Stimulated activated CD4-positive, alpha-beta T cell treated with anti-CD3 and anti-CD28 coated beads, Interleukin-12 subunit alpha, Interleukin-12 subunit beta, amount 100 ng/mL, for 48 hours (primary cell): Measurements from ENCODE around the gene RPS6KA1.
"Not testable (repeated sequence)": the region's sequence is repeated elsewhere in the genome, so short reads cannot be mapped to it uniquely, and the experiment has no call there.

Experiments
- DNase-seq, 3 donors: peaks; one replicate each; pipeline ENCODE4 v3.0.0-alpha.2; 2020; ENCODE audit warnings: low read depth in 2 of 3, low spot score in 1 of 3

The RPS6KA1 gene

DNA sequence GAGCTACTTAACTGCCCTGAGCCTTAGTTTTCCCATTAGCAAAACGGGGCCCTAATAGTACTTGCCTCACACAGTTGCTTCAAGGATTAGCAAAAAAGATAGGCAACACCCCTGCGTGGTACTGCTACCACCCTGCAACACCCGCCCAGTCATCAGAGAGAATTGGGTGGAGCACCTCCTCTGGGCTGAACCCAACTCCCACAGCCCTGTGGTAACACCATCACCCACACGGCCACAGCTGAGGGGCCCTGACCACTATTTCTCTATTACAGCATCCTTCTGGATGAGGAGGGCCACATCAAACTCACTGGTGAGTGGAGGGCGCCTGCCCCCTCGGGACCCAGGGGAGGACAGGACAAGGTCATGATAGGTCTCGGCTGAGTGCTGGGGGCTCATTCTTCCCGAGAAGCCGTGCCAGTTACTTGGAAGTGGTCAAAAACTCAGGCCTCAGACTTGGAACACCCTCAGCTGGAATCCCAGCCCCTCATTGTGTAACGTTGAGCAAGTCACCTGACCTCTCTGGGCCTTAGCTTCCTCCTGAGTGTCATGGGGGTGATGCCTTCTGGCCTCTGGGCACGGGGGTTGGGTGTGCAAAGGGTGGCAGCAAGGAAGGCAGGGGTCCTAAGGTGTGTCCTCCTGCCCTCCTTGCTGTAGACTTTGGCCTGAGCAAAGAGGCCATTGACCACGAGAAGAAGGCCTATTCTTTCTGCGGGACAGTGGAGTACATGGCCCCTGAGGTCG, 24.6 kb downstream of the RPS6KA1 start:
- no peak for DNase-seq

DNA sequence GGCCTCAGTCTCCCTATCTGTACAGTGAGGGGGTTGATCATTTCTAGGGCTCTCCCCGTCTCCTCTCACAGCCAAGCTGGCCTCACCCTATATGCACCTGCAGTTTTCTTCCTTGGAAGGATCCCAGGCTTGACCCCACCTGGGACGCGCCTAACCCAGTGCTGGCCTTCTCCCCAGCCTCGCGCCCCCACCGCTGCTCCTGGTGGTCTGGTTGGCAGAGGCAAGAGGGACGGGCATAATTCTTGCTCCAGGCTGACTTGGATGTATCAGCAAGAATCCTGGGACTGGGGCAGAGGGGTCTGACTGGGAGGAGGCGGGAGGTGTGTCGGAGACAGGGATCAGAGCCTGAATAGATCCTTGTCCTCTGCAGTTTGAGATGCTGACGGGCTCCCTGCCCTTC, 25.2 kb downstream of the RPS6KA1 start:
- no peak for DNase-seq

DNA sequence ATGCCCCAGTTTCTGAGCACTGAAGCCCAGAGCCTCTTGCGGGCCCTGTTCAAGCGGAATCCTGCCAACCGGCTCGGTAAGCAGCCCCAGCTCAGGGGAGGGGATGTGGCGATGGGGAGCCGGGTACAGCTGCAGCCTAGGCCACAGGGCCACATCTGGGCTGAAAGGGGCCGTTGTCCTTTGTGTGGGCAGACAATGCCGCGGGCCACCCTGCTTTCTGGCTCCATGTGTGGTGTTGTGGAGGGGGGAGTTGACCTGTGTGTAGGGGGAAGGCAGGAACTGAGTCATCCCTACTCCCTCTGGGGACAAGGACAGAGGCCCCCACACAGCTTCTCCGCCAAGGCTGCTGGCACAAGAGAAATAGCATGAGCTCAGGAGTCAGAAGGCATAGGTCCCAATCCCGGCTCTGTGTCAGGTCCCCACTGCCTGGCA, 26.0 kb downstream of the RPS6KA1 start:
- no peak for DNase-seq

DNA sequence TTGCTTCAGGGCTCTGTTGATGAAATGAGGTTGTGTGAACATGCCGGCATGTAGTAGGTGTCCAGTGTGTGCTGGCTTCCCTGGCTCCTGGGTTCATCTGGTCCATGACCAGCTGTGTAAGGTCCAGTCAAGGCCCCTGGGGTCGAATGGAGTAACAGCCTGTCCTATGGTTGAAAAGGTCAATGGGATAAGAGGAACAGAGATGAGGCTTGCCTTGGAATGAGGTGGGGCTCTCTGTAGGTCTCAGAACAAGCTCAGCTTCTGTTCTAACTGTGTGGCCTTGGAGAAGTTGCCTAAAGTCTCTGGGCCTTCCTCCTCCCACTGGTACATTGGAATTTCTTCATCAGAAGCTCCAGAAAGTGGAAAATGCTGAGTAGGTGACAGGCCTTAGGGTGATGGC, 26.6 kb downstream of the RPS6KA1 start:
- no peak for DNase-seq

DNA sequence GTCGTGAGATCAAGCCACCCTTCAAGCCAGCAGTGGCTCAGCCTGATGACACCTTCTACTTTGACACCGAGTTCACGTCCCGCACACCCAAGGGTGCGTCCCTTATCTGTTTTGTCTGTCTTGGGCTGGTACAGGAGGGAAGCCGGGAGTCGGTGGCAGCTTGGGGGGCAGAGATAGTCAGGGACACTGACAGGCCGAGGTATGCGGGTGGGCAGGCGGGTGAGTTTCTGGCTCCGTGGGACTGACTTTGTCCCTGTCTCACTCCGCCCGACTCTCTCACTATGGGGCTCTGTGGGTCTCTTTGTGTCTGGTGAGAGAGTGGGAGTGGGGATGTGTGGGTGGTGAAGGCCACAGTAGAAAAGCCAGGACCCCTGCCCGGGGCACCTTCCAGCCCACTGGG, 27.4 kb downstream of the RPS6KA1 start:
- no peak for DNase-seq

- DNase-seq = no peak
Observed at GRCh38 chr1:26558685-26559048, 29.1 kb downstream of the RPS6KA1 start.

DNA sequence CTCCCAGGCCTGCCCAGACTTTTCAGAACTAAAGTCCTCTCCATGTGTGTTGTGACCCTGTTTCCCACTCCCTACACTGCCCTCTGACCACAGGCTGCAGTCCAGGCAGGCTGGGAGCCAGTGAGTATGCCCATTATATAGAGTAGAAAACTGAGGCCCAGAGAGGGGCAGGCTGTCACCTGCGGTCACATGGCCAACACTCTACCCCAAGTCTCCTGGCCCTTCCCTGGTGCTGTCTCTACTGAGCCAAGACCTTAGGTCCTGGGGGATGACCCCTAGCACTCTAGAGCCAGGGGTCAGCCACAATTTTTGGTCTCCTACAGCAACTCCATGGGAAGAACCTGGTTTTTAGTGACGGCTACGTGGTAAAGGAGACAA, 30.8 kb downstream of the RPS6KA1 start:
- no peak for DNase-seq

DNA sequence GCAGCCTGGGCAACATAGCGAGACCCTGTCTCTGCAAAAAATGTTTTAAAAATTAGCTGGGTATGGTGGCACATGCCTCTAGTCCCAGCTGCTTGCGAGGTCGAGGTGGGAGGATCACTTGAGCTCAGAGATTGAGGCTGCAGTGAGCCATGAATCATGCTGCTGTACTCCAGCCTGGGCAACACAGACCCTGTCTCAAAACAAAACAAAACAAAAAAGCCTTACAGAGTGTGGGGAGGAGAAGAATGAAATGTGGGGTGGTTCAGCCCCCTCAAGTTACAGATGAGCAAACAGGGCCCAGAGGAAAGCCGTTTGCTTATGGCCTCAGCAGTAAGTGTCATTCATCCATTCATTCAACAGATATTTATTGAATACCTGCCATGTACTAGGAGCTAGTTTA, 40.7 kb downstream of the RPS6KA1 start:
- no peak for DNase-seq

- DNase-seq = no peak
Observed at GRCh38 chr1:26571381-26571780, 41.8 kb downstream of the RPS6KA1 start.

- no peak for DNase-seq
Observed at GRCh38 chr1:26574018-26574417, 44.5 kb downstream of the RPS6KA1 start.

DNA sequence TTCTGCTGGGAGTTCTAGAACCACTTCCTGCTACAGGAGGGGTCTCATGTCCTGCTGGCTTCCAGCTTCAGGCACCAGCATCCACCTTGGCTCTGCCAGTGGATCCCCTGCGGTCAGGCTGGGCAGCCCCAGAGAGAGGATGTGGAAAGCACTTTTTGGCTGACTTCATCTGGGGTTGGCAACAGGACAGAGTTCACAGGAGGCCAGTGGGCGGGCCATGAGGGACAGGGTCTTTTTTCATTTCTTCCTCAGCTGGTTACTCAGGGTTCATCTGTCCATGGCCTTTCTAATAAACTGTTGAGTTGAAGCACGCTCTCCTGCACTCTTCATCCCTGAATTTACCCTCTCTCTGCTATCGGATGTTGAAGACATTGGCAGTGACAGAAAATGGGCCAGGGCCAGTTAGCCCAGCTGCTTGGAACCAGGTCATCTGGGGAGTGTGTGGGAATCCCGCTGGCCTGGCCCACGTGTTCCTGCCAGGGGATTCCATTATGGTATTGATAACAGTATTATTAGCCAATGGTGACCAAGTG, 45.2 kb downstream of the RPS6KA1 start:
- no peak for DNase-seq

DNA sequence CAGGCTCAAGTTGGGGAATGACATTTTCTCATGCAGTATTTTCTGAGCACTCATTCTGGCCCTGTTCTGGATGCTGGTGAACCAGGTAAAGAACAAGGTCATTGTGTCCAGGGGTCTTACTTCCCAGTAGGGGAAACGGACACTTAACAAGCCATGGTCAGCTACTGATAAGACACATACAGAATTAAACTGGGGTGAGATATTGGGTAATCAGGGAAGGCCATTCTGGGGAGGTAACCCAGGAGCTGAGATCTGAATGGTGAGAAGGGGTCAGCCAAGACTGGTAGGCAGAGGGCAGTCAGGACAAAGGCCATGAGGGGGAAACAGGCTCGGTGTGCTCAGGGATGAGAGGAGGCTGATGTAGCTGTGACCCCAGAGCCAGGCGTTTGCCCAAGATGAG, 45.8 kb downstream of the RPS6KA1 start:
- no peak for DNase-seq

DNA sequence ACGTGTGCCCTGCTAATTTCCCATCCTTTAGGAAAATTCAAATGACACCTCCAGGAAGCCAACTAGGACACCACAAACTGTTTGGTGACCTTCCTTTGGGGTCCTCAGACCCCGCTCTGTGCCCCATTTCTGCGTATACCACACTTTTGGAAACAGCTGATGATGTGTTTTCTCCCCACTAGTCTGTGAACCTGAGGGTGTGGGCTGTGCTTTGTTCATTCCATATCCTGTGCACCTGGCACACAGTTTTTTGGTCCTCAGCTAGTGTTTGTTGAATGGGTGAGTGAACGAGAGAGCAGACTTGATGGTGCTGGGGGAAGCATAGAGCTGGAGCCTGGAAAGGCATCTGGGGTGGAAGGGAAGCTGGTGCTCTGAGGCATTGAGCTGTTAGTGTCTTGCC, 48.6 kb downstream of the RPS6KA1 start:
- no peak for DNase-seq

GRCh38 chr1:26579681-26580111, 50.1 kb downstream of the RPS6KA1 start:
- no peak for DNase-seq

- peak in 2 of 3 donors; percentile 22 to 44 for DNase-seq
Observed at GRCh38 chr1:26580116-26580515, 50.6 kb downstream of the RPS6KA1 start.

DNA sequence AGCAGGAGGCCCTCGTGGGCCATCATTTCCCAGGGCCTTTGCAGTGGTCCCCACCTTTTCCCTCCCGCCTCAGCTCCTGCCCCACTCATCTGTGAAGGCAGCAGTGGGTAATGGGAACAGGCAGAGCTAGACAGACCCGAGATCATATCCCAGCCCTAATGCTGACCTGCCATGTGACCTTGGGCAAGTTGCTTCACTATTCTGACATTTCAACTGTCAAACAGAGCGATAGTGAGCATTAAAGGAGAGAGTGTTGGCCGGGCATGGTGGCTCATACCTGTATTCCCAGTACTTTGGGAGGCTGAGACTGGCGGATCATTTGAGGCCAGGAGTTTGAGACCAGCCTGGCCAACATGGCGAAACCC, 51.7 kb downstream of the RPS6KA1 start:
- DNase-seq = no peak

DNA sequence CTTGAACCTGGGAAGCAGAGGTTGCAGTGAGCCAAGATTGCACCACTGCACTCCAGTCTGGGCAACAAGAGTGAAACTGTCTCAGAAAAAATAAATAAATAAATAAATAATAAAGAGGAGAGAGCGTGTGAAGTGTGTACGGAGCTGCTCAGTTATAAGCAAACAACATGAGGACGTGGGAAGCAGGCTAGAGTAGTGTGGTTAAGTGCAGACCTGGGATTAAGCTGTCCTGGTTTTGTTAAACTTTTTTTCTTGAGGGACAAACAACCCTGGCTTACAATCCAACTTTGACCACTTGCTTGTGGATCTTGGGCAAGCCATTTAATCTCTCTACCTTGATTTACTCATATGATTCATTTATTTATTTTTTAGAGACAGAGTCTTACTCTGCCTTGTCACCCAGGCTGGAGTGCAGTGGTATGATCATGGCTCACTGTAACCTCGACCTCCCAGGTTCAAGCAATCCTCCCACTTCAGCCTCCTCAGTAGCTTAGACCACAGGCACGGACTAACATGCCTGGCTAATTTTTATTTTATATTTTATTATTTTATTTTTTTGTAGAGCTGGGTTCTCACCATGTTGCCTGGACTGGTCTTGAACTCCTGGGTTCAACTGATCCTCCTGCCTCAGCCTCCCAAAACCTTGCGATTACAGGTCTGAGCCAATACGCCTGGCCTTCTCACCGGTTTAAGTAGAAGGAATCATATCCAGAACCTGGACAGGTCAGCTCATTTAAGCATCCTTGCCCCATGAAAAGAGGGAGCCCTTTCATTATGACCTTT, 52.7 kb downstream of the RPS6KA1 start:
- DNase-seq = no peak

GRCh38 chr1:26582836-26583460, 53.4 kb downstream of the RPS6KA1 start:
- DNase-seq = peak; percentile 80 to 84 (median 80)

- peak; percentile 40 to 62 (median 40) for DNase-seq
Observed at GRCh38 chr1:26583646-26584485, 54.3 kb downstream of the RPS6KA1 start.

DNA sequence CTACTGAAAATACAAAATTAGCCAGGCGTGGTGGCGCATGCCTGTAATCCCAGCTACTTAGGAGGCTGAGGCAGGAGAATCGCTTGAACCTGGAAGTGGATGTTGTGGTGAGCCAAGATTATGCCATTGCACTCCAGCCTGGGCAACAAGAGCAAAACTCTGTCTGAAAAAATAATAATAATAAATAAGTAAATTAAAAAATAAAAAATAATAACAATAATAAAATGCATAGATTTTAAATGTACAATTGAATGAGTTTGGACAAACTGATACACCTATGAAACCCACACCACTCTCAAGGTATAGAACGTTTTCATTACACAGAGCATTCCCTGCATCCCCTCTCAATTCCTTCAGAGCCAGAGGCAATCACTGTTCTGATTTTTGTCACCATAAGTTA, 55.0 kb downstream of the RPS6KA1 start:
- DNase-seq = not testable (repeated sequence)

GRCh38 chr1:26585471-26585870, 55.9 kb downstream of the RPS6KA1 start:
- no peak for DNase-seq
